ENCODE results near the gene EMILIN1. TPM values are rescaled to one million over a fixed set of nuclear protein-coding genes. Genes with fewer than 3 reads are reported as not detected.

EMILIN1 gene
- total RNA-seq, 1 experiment from 2014 or later = 0.07 TPM

GRCh38 chr2:27128668-27129571, 50.5 kb downstream of the EMILIN1 start:
- DNase-seq (ENCODE audit: low read depth) = no peak
- in situ Hi-C loops (cut with HindIII; ENCODE audit: low pct_unique_long_range_greater_than_20kb, low sequenced_read_pairs) = no loop called here

GRCh38 chr2:27130396-27130795, 52.0 kb downstream of the EMILIN1 start:
- in situ Hi-C loops (cut with HindIII; ENCODE audit: low pct_unique_long_range_greater_than_20kb, low sequenced_read_pairs) = no loop called here
- DNase-seq (ENCODE audit: low read depth) = no peak

GRCh38 chr2:27131429-27131828, 53.0 kb downstream of the EMILIN1 start:
- in situ Hi-C loops (cut with HindIII; ENCODE audit: low pct_unique_long_range_greater_than_20kb, low sequenced_read_pairs) = no loop called here
- DNase-seq (ENCODE audit: low read depth) = no peak

DNA sequence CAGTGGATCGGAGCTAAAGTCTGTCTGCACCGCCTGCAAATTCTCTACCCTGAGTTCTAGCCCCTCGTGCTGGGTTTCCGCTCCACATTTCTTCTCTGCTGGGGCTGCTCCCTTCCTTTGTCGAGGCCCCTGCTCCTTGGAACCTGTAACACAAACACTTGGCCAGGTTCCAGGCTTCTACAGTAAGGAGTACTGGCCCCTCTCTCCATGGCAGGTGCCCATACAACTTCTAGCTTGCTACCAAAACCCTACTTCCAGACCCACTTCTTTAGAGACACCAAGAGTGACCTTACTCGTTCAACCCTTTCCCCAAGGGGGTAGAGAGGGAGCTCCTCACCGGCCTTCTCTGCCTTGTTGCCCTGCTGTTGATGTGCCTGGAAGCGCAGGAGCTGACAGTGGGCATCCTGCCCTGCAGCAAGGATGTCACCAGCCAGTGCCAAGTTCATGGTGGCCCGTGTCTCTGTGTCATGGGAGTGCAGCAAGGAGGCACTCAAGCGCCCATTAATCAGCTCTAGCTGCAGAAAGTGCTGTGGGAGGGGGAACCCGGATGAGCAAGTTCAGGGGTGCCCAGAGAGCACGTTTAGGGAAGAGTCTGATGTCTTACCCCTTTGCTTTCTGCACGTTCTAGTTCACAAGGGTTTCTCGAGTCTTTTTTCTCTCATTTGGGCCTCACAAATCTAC, 54.9 kb downstream of the EMILIN1 start:
- DNase-seq (ENCODE audit: low read depth) = no peak
- in situ Hi-C loops (cut with HindIII; ENCODE audit: low pct_unique_long_range_greater_than_20kb, low sequenced_read_pairs) = no loop called here

GRCh38 chr2:27133905-27134780, 55.7 kb downstream of the EMILIN1 start, which contains the start of gene PREB:
Gene PREB, minus strand, starts transcription at chr2:27134636. Its CDS starts 215 bp downstream, at chr2:27134421.
- in situ Hi-C loops (cut with HindIII; ENCODE audit: low pct_unique_long_range_greater_than_20kb, low sequenced_read_pairs) = no loop called here
- DNase-seq (ENCODE audit: low read depth) = peak; percentile 94

GRCh38 chr2:27134781-27135477, 56.5 kb downstream of the EMILIN1 start:
- in situ Hi-C loops (cut with HindIII; ENCODE audit: low pct_unique_long_range_greater_than_20kb, low sequenced_read_pairs) = no loop called here

DNA sequence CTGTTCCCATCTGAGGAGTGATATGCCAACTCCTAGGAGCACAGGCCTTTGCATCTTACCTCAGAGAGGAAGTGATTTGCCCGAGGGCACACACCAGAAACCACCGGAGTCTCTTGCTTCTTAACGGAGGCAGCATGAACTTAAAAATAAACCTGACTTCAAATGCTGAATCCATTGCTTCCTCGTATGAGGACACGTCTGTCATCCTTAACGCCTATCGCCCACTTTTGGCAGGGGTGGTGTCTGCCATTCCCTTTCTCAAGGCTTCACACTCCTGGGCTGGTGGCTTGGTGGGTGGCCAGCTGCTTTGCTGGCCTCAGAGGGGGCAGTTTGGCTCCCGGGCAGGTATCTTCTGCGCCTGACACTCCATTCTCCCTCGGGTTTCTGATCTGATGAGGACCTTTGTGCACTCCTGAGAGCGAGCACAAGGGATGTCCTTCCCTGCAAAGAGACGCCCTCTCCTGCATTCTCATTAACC, 57.1 kb downstream of the EMILIN1 start:
- in situ Hi-C loops (cut with HindIII; ENCODE audit: low pct_unique_long_range_greater_than_20kb, low sequenced_read_pairs) = no loop called here
- DNase-seq (ENCODE audit: low read depth) = no peak

More at GRCh38 chr2:27134781-27135477, 56.5 kb downstream of the EMILIN1 start:
- no peak for DNase-seq (ENCODE audit: low read depth)

Other genes with a start within 250 kb of the EMILIN1 start
- 0.93 and 4.7 TPM in 2 replicates for gene DPYSL5, start 230.5 kb upstream of the EMILIN1 start, total RNA-seq (2014; rRNA removed; shearing (Covaris generic); ENCODE audit: low replicate concordance)
- 25.9 and 33.5 TPM in 2 replicates for gene MAPRE3, start 108.0 kb upstream of the EMILIN1 start, total RNA-seq (2014; rRNA removed; shearing (Covaris generic); ENCODE audit: low replicate concordance)
- gene TMEM214, start 45.6 kb upstream of the EMILIN1 start, total RNA-seq (2014; rRNA removed; shearing (Covaris generic); ENCODE audit: low replicate concordance) = 104 and 106 TPM in 2 replicates
- 41.8 and 54.5 TPM in 2 replicates for gene AGBL5, start 26.9 kb upstream of the EMILIN1 start, total RNA-seq (2014; rRNA removed; shearing (Covaris generic); ENCODE audit: low replicate concordance)
- 676 and 788 TPM in 2 replicates for gene OST4, start 7.0 kb upstream of the EMILIN1 start, total RNA-seq (2014; rRNA removed; shearing (Covaris generic); ENCODE audit: low replicate concordance)
- 3.2 and 4.8 TPM in 2 replicates for gene KHK, start 8.2 kb downstream of the EMILIN1 start, total RNA-seq (2014; rRNA removed; shearing (Covaris generic); ENCODE audit: low replicate concordance)
- 7.1 and 10.3 TPM in 2 replicates for gene CGREF1, start 40.5 kb downstream of the EMILIN1 start, total RNA-seq (2014; rRNA removed; shearing (Covaris generic); ENCODE audit: low replicate concordance)
- gene ABHD1, start 45.2 kb downstream of the EMILIN1 start, total RNA-seq (2014; rRNA removed; shearing (Covaris generic); ENCODE audit: low replicate concordance) = 0.78 TPM in 1 of 2 replicates, not detected in the other
- 64.5 and 102 TPM in 2 replicates for gene PREB, start 56.0 kb downstream of the EMILIN1 start, total RNA-seq (2014; rRNA removed; shearing (Covaris generic); ENCODE audit: low replicate concordance)
- not detected in 2 replicates for gene PRR30, start 60.8 kb downstream of the EMILIN1 start, total RNA-seq (2014; rRNA removed; shearing (Covaris generic); ENCODE audit: low replicate concordance)
- not detected in 2 replicates for gene TCF23, start 70.4 kb downstream of the EMILIN1 start, total RNA-seq (2014; rRNA removed; shearing (Covaris generic); ENCODE audit: low replicate concordance)
- gene ATRAID, start 133.4 kb downstream of the EMILIN1 start, total RNA-seq (2014; rRNA removed; shearing (Covaris generic); ENCODE audit: low replicate concordance) = 284 and 308 TPM in 2 replicates
- 15.4 and 15.9 TPM in 2 replicates for gene SLC5A6, start 133.7 kb downstream of the EMILIN1 start, total RNA-seq (2014; rRNA removed; shearing (Covaris generic); ENCODE audit: low replicate concordance)
- 34.9 and 37.0 TPM in 2 replicates for gene CAD, start 138.8 kb downstream of the EMILIN1 start, total RNA-seq (2014; rRNA removed; shearing (Covaris generic); ENCODE audit: low replicate concordance)
- gene SLC30A3, start 184.4 kb downstream of the EMILIN1 start, total RNA-seq (2014; rRNA removed; shearing (Covaris generic); ENCODE audit: low replicate concordance) = not detected in 2 replicates
- gene DNAJC5G, start 196.8 kb downstream of the EMILIN1 start, total RNA-seq (2014; rRNA removed; shearing (Covaris generic); ENCODE audit: low replicate concordance) = not detected in 2 replicates
- gene TRIM54, start 203.8 kb downstream of the EMILIN1 start, total RNA-seq (2014; rRNA removed; shearing (Covaris generic); ENCODE audit: low replicate concordance) = not detected in 2 replicates
- gene UCN, start 229.8 kb downstream of the EMILIN1 start, total RNA-seq (2014; rRNA removed; shearing (Covaris generic); ENCODE audit: low replicate concordance) = 2.2 and 5.3 TPM in 2 replicates
- 76.2 and 94.1 TPM in 2 replicates for gene MPV17, start 244.5 kb downstream of the EMILIN1 start, total RNA-seq (2014; rRNA removed; shearing (Covaris generic); ENCODE audit: low replicate concordance)